ENCODE measurements around the gene TENM4.
A peak's percentile ranks its signal among the peaks of the same experiment; 100 is the strongest.
"Not testable (repeated sequence)": the region's sequence is repeated elsewhere in the genome, so short reads cannot be mapped to it uniquely, and the experiment has no call there.

The TENM4 gene

GRCh38 chr11:79013509-79013908 lies 427.3 kb downstream of the TENM4 start:
- DNase-seq, result no peak

DNA sequence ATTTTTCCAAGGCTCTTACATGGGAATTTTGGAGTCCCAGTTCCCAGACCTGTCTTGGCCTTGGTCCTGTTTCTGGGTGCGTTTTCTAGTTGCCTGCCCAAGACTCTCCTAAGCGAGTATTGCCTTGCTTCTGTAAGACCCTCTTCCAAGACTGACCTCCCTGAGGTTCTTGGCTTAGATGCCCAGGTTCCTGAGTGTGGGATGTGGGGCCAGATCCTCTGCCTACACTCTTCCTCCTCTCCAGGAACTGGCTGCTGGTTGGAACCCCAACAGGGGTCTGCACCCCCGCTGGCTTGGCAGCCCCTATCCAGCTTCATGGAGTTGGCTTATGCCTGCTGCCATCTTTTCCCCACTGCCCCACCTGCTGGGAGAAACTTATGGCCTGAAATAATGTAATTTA lies 429.5 kb downstream of the TENM4 start:
- no peak for DNase-seq

- DNase-seq, result peak in 3 of 14 donors; percentile 18 to 75 (median 33)
These were observed 432.9 kb downstream of the TENM4 start for GRCh38 chr11:79007771-79008402.

GRCh38 chr11:79006854-79007253 lies 434.0 kb downstream of the TENM4 start:
- DNase-seq, result peak in 2 of 14 donors; percentile 14 to 63

DNA sequence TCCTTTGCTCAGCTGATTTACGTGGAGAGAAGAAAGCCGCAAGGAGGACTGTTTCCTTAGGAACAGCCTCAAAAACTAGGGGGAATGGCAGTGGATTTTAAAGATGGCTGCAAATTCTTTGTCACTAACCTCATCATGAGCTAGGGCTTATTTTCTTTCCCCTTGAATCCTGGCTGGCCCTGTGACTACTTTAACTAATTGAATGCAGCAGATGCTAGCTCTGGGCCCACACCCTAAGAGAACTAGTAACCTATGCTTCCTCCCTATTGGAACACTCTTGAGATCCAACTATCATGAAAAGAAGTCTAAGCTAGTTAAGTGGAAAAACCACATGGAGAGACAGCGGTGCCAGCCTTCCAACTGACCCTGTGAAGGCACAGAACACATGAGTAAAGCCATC lies 444.8 kb downstream of the TENM4 start:
- DNase-seq, result no peak

DNA sequence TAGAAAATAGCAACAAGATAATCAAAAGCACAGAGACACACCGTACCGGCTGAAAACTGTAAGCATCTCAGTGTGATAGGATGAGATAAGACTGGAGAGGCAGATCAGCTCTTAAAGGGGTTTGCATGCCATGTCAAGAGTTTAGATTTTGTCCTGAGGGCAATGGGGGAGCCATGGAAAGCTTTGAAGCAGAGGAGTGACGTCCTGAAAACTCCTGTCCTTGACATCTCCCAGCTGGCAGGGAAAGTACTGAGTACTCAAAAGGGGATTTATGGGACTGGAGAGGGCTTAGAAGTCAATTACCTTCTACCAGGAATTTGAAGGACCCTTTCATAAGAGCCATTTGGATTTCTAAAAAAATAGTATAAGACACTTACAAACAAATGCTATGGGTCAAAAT lies 445.7 kb downstream of the TENM4 start:
- no peak for DNase-seq

GRCh38 chr11:78993802-78994430 lies 446.9 kb downstream of the TENM4 start:
- DNase-seq, result no peak

GRCh38 chr11:78991681-78992080 lies 449.1 kb downstream of the TENM4 start:
- no peak for DNase-seq

DNA sequence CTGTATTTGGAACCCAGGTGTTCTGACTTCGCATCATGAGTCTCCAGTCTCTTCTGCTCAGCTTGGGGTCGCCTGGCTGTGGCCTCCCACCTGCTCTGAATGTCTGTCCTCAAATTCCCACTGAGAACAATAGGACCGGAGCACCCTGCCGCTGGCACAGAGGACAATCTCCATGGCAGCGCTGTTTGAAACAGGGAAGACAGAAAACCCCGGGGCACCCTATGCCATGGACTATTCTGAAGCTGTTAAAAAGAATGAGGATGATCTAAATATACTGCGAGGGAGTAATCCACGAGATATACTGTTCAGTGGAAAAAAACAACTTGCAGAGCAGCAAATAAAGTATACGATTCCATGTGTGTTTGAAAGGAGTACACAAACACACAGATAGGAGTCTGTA lies 450.6 kb downstream of the TENM4 start:
- DNase-seq, result no peak

DNA sequence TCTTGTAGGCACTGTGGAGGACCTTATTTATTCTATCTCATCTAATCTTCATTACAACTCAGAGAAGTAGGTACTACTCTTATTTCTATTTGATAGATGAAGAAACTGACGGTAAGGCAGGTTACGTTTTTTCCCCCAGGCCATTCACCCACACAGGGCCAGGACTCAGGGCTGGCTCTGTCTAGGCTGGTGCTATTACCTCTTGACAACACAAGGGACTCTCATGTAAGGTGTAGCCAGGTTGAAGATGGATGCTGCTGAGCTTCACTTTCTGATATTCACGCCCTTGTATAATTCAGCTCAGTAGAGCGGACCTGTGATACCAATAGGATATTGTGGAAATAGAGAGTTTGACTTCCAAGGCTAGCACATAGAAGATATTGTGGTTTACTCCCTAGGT lies 453.1 kb downstream of the TENM4 start:
- DNase-seq, result no peak

DNA sequence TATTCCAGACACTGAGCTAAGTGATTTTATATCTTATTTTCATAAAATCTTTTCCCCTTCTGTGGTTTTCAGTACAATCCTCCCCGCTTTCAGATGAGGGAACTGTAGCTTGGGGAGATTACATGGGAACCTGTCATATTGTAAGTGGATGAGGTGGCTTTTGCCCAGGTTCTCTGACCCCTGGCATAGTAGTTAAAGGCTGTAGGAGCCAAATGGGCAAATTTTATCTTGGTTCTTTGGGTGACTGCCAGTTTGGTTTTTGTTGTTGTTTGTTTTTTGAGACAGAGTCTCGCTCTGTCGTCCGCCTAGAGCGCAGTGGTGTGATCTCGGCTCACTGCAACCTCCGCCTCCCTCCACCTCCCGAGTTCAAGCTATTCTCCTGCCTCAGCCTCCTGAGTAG lies 454.5 kb downstream of the TENM4 start:
- DNase-seq, result no peak

DNA sequence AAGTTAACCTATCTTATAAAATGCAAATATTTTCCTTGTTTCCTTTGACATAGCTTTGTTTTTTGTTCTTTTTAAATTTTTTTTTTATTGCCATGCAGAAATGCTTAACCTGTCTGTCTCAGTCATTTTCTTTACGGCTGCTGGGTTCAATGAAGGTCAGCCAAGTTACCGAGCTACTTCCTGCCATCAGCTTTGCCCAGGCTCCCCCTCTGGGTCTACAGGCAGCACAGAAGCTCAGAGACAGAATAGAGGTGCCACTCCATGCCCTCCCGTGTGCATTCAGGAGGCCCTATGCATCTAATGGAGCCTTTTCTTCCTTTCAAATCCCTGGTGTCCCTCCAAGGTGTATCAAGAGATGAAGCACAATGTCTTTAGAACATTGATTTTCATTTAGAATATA lies 455.2 kb downstream of the TENM4 start:
- no peak for DNase-seq

GRCh38 chr11:78982473-78982872 lies 458.4 kb downstream of the TENM4 start:
- no peak for DNase-seq

- no peak for DNase-seq
These were observed 459.7 kb downstream of the TENM4 start for GRCh38 chr11:78981153-78981552.

DNA sequence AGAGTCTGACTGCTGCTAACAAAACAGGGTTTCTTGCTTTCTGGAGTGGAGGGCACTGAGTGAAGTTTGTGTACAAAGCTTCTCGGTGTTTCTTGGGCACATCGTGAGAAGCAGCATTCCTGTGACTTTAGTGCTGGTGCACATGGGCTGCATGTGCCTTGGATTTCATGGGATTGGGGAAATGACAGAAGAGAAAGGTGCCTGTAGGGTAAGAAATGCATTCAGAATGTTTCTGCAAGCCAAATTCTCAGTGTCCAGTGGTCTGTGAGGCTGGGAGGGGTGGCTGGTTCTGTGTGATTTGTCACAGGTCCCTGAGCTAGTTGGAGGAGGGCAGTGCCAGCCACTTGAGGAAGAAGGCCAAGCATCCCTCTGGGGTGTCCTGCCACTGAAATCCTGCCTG lies 462.0 kb downstream of the TENM4 start:
- DNase-seq, result no peak

GRCh38 chr11:78977848-78978247 lies 463.0 kb downstream of the TENM4 start:
- DNase-seq, result not testable (repeated sequence)

GRCh38 chr11:78977009-78977408 lies 463.8 kb downstream of the TENM4 start:
- no peak for DNase-seq

GRCh38 chr11:78975081-78975480 lies 465.7 kb downstream of the TENM4 start:
- DNase-seq, result no peak

- no peak for DNase-seq
These were observed 467.0 kb downstream of the TENM4 start for GRCh38 chr11:78973876-78974275.

GRCh38 chr11:78972590-78972989 lies 468.2 kb downstream of the TENM4 start:
- DNase-seq, result no peak

GRCh38 chr11:78972177-78972576 lies 468.7 kb downstream of the TENM4 start:
- DNase-seq, result no peak

- DNase-seq, result no peak
These were observed 473.0 kb downstream of the TENM4 start for GRCh38 chr11:78967811-78968210.

DNA sequence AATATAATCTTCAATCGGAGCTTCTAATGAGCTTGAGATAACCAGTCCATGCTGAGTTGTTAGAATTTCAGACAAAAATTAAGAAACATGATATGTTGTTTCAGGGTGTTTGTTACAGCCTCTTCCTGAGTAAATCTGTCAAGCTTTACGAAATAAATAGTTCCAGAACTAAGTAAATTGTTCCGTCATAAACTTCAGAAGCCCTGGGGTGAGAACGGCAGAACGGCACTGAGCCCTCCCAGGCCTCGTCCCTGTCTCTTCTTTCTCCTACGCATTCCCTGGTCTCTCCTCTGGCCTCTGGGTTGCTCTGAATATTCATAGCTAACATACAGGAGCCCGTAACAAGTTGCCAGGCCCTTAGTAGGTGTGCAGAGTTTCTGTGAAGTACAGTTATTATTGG lies 475.4 kb downstream of the TENM4 start:
- DNase-seq, result no peak

GRCh38 chr11:78961937-78962701 lies 478.7 kb downstream of the TENM4 start:
- peak in 9 of 14 donors; percentile 4 to 57 (median 19) for DNase-seq
